Liver (tissue), 9 donors: Measurements from ENCODE around the gene VPS13C. TPM values are rescaled to one million over a fixed set of nuclear protein-coding genes. Genes with fewer than 3 reads are reported as not detected.

Source experiments
- DNase-seq: peaks from one replicate; pipeline ENCODE4 v3.0.0-alpha.2; 2017; ENCODE audit warnings: low spot score
- H3K27ac ChIP-seq, 2 donors: one replicate each; pipeline ENCODE4 v1.7.0; 2013; ENCODE audit warnings: inconsistent platforms in 2 of 2, low read length in 2 of 2, control low read depth in 1 of 2, low read depth in 1 of 2, mild to moderate bottlenecking in 1 of 2
- H3K27me3 ChIP-seq, 4 donors: one replicate each; pipeline versions ENCODE4 v1.6.1 to v1.7.0; 2013; ENCODE audit warnings: low read length in 3 of 4, inconsistent platforms in 1 of 4, mild to moderate bottlenecking in 1 of 4, moderate library complexity in 1 of 4; ENCODE audit not compliant: control insufficient read depth in 4 of 4, insufficient read depth in 4 of 4
- H3K36me3 ChIP-seq, 4 donors: one replicate each; pipeline versions ENCODE4 v1.6.1 to v1.7.0; 2013; ENCODE audit warnings: low read length in 3 of 4, mild to moderate bottlenecking in 3 of 4, low read depth in 1 of 4, moderate library complexity in 1 of 4; ENCODE audit not compliant: control insufficient read depth in 4 of 4, insufficient read depth in 3 of 4
- H3K4me1 ChIP-seq, 4 donors: one replicate each; pipeline versions ENCODE4 v1.6.1 to v1.7.0; 2013; ENCODE audit warnings: low read length in 3 of 4, mild to moderate bottlenecking in 3 of 4, moderate library complexity in 1 of 4; ENCODE audit not compliant: control insufficient read depth in 4 of 4, insufficient read depth in 4 of 4
- H3K4me3 ChIP-seq, 3 donors: one replicate each; pipeline versions ENCODE4 v1.6.1 to v1.7.0; 2013; ENCODE audit warnings: low read length in 3 of 3, control low read depth in 1 of 3, low read depth in 1 of 3, mild to moderate bottlenecking in 1 of 3
- H3K9ac ChIP-seq, 2 donors: one replicate each; pipeline ENCODE4 v1.7.0; 2013; ENCODE audit warnings: low read length in 2 of 2, mild to moderate bottlenecking in 2 of 2, moderate library complexity in 2 of 2, control low read depth in 1 of 2, low read depth in 1 of 2
- H3K9me3 ChIP-seq, 4 donors: one replicate each; pipeline versions ENCODE4 v1.6.1 to v1.7.0; 2013; ENCODE audit warnings: low read length in 3 of 4; ENCODE audit not compliant: control insufficient read depth in 4 of 4
- ATF3 ChIP-seq: IDR thresholded peaks from 2 replicates; pipeline ENCODE4 v1.6.1; 2016; ENCODE audit warnings: antibody characterized with exemption
- CTCF ChIP-seq: fragments of 150-350 bp; IDR thresholded peaks from 2 replicates; pipeline ENCODE4 v1.5.1; 2017; ENCODE audit warnings: improper control_type of control experiment, low read depth, low read length; ENCODE audit not compliant: missing input control
- EGR1 ChIP-seq, 2 donors: IDR thresholded peaks; 2 replicates each; pipeline ENCODE4 v1.6.1; 2016 to 2018; ENCODE audit warnings: antibody characterized with exemption in 2 of 2, low read depth in 2 of 2
- FOXA1 ChIP-seq: IDR thresholded peaks from 2 replicates; pipeline ENCODE4 v1.6.1; 2016; ENCODE audit warnings: antibody characterized with exemption
- FOXA2 ChIP-seq: IDR thresholded peaks from 2 replicates; pipeline ENCODE4 v1.6.1; 2016; ENCODE audit warnings: antibody characterized with exemption
- GABPA ChIP-seq, 2 donors: IDR thresholded peaks in 1 of 2; conservative IDR thresholded peaks in 1 of 2; 2 replicates each; pipeline ENCODE4 v1.6.1; 2016; ENCODE audit warnings: antibody characterized with exemption in 2 of 2, mild to moderate bottlenecking in 1 of 2, moderate library complexity in 1 of 2
- HNF4A ChIP-seq, 2 donors: conservative IDR thresholded peaks; 2 replicates each; pipeline ENCODE4 v1.6.1; 2016; ENCODE audit warnings: antibody characterized with exemption in 2 of 2, mild to moderate bottlenecking in 2 of 2
- HNF4G ChIP-seq: IDR thresholded peaks from 2 replicates; pipeline ENCODE4 v1.6.1; 2016; ENCODE audit warnings: antibody characterized with exemption
- JUND ChIP-seq, 2 donors: IDR thresholded peaks; 2 replicates each; pipeline ENCODE4 v1.6.1; 2016; ENCODE audit warnings: antibody characterized with exemption in 2 of 2
- MAX ChIP-seq: IDR thresholded peaks from 2 replicates; pipeline ENCODE4 v1.6.1; 2016; ENCODE audit warnings: antibody characterized with exemption
- NR2F2 ChIP-seq: IDR thresholded peaks from 2 replicates; pipeline ENCODE4 v1.6.1; 2016; ENCODE audit warnings: antibody characterized with exemption
- RAD21 ChIP-seq, 2 donors: IDR thresholded peaks; 2 replicates each; pipeline ENCODE4 v1.6.1; 2016; ENCODE audit warnings: antibody characterized with exemption in 2 of 2, mild to moderate bottlenecking in 2 of 2
- REST ChIP-seq: IDR thresholded peaks from 2 replicates; pipeline ENCODE4 v1.6.1; 2016; ENCODE audit warnings: antibody characterized with exemption, mild to moderate bottlenecking
- RXRA ChIP-seq, 2 donors: IDR thresholded peaks; 2 replicates each; pipeline ENCODE4 v1.6.1; 2017 to 2018; ENCODE audit warnings: antibody characterized with exemption in 2 of 2, mild to moderate bottlenecking in 1 of 2
- SP1 ChIP-seq: IDR thresholded peaks from 2 replicates; pipeline ENCODE4 v1.6.1; 2018; ENCODE audit warnings: antibody characterized with exemption, mild to moderate bottlenecking
- TAF1 ChIP-seq: conservative IDR thresholded peaks from 2 replicates; pipeline ENCODE4 v1.6.1; 2016; ENCODE audit warnings: antibody characterized with exemption, mild to moderate bottlenecking
- ZBTB33 ChIP-seq: IDR thresholded peaks from 2 replicates; pipeline ENCODE4 v1.6.1; 2016; ENCODE audit warnings: antibody characterized with exemption
- WGBS: extraction: QIAGEN DNeasy Blood & Tissue Kit; methylation state at CpG from one replicate; pipeline ENCODE4 v1.1.7; 2013; 5-methylcytosine and 5-hydroxymethylcytosine counted together
- polyA plus RNA-seq, 2 donors: library from polyadenylated mRNA; stranded (reverse) in 1 of 2; unstranded in 1 of 2; fragments of 200-250 nt in 1 of 2; fragments of >200 nt in 1 of 2; fragmentation: Nextera tagmentation in 1 of 2; extraction: Ambion mirVana in 1 of 2; gene quantifications; one replicate each; pipeline versions ENCODE4 v1.2.1 to v1.2.3, GENCODE V29; 2013 to 2015
- total RNA-seq, 2 donors: library from RNA; depleted of rRNA; stranded (reverse); fragments of >200 nt; gene quantifications; one replicate each; pipeline ENCODE4 v1.2.3, GENCODE V29; 2014
- donor health status: healthy.
- donor health status: healthy.
- donor health status: healthy.
- donor health status: healthy.
- donor health status: healthy.

Gene VPS13C
- total and polyA plus RNA-seq, 4 donors: 5.4 to 42.0 (median 17.4) TPM

- H3K4me3 ChIP-seq: no peak overlapping the region
- H3K27ac ChIP-seq: no peak overlapping the region
- H3K4me1 ChIP-seq: peaks cover 0 to 3% (median 0%) of the 10 kb centered on the region in 4 donors
- 75% methylated on average over 5 of the region's 5 CpGs for WGBS
- no peaks in the 10 kb centered on the region for H3K36me3 ChIP-seq
- H3K9me3 ChIP-seq: no peaks in the 10 kb centered on the region
- no peaks in the 10 kb centered on the region for H3K27me3 ChIP-seq
- H3K9ac ChIP-seq: no peak overlapping the region
- TF ChIP-seq ZBTB33 (no peak), JUND (IDR thresholded peaks at IDR 0.05) (no peak), ATF3 (no peak), TAF1 (no peak), SP1 (no peak), CTCF (no peak), RAD21 (IDR thresholded peaks at IDR 0.05) (no peak), NR2F2 (no peak), GABPA (IDR thresholded peaks at IDR 0.05 in 1 of 2, conservative IDR thresholded peaks at IDR 0.05 in 1 of 2) (no peak), HNF4G (no peak), EGR1 (IDR thresholded peaks at IDR 0.05; ENCODE audit: low read depth in 2 of 2) (no peak), MAX (no peak), RXRA (IDR thresholded peaks at IDR 0.05) (no peak)
- DNase-seq: no peak
These were observed 14.0 kb downstream of the VPS13C start for GRCh38 chr15:62046078-62046743.

GRCh38 chr15:62035256-62035924 lies 24.9 kb downstream of the VPS13C start:
- Histone ChIP-seq H3K4me1 (no peaks in the 10 kb centered on the region), H3K4me3 (no peak overlapping the region), H3K9ac (peak overlapping the region in 1 of 2 donors; percentile 6), H3K27ac (no peak overlapping the region), H3K27me3 (no peaks in the 10 kb centered on the region), H3K9me3 (no peaks in the 10 kb centered on the region), H3K36me3 (peaks cover 0 to 2% (median 0%) of the 10 kb centered on the region in 4 donors)
- 79% methylated on average over 2 of the region's 2 CpGs for WGBS
- DNase-seq: no peak
- TF ChIP-seq FOXA1 (no peak), ZBTB33 (no peak), HNF4A (conservative IDR thresholded peaks at IDR 0.05) (no peak), MAX (no peak), FOXA2 (no peak), NR2F2 (no peak), SP1 (no peak), EGR1 (IDR thresholded peaks at IDR 0.05; ENCODE audit: low read depth in 2 of 2) (no peak), TAF1 (no peak), HNF4G (no peak), JUND (IDR thresholded peaks at IDR 0.05) (no peak), REST (no peak), RAD21 (IDR thresholded peaks at IDR 0.05) (no peak), GABPA (IDR thresholded peaks at IDR 0.05 in 1 of 2, conservative IDR thresholded peaks at IDR 0.05 in 1 of 2) (no peak)
